ENCODE results near the gene BCKDK. TPM values are rescaled to one million over a fixed set of nuclear protein-coding genes. Genes with fewer than 3 reads are reported as not detected.

Gene BCKDK
- total and polyA plus RNA-seq, 2 of the 13 experiments (the other 11 are each of a cell fraction or from before 2014, with no cell fraction given), result 24.9 to 42.6 TPM

- TF ChIP-seq, protein P1, sequence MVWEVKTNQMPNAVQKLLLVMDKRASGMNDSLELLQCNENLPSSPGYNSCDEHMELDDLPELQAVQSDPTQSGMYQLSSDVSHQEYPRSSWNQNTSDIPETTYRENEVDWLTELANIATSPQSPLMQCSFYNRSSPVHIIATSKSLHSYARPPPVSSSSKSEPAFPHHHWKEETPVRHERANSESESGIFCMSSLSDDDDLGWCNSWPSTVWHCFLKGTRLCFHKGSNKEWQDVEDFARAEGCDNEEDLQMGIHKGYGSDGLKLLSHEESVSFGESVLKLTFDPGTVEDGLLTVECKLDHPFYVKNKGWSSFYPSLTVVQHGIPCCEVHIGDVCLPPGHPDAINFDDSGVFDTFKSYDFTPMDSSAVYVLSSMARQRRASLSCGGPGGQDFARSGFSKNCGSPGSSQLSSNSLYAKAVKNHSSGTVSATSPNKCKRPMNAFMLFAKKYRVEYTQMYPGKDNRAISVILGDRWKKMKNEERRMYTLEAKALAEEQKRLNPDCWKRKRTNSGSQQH (CRISPR knock-in tag; IDR thresholded peaks at IDR 0.05; ENCODE audit: low read depth), result peak; percentile 23; the same call in 1 of the 2 replicates
- TF ChIP-seq, protein P2, sequence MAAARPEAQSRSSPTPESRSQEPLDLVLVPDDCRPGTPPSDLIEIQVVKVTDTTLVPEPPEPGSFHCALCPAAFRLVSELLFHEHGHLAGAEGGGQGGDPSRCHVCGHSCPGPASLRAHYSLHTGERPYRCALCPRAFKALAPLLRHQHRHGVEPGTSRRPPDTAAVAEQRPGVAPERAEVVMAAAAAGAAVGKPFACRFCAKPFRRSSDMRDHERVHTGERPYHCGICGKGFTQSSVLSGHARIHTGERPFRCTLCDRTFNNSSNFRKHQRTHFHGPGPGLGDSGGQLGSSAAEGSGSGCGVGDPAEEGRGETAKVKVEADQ (CRISPR knock-in tag; IDR thresholded peaks at IDR 0.05; ENCODE audit: borderline replicate concordance), result peak; percentile 51; the same call in 1 of the 2 replicates
- TF ChIP-seq HMG20B (CRISPR knock-in tag; conservative IDR thresholded peaks at IDR 0.05) (no peak), CAMTA2 (CRISPR knock-in tag; IDR thresholded peaks at IDR 0.05; ENCODE audit: borderline replicate concordance) (peak; percentile 71; the same call in 1 of the 2 replicates), GATAD1 (CRISPR knock-in tag; IDR thresholded peaks at IDR 0.05) (peak; percentile 83), CTCF (CRISPR knock-in tag; IDR thresholded peaks at IDR 0.05) (peak; percentile 29; the same call in 1 of the 2 replicates), ZNF710 (CRISPR knock-in tag; IDR thresholded peaks at IDR 0.05; ENCODE audit: borderline replicate concordance) (no peak), MLX (CRISPR knock-in tag; IDR thresholded peaks at IDR 0.05) (peak; percentile 62; the same call in 1 of the 2 replicates), RARA (CRISPR knock-in tag; IDR thresholded peaks at IDR 0.05) (peak; percentile 45; the same call in 1 of the 2 replicates), ZZZ3 (CRISPR knock-in tag; IDR thresholded peaks at IDR 0.05; ENCODE audit: borderline replicate concordance) (peak; percentile 72; the same call in 1 of the 2 replicates), ZNF629 (CRISPR knock-in tag; conservative IDR thresholded peaks at IDR 0.05) (peak; percentile 68; the same call in 1 of the 2 replicates), GLI4 (CRISPR knock-in tag; IDR thresholded peaks at IDR 0.05; ENCODE audit: borderline replicate concordance) (no peak), STAT6 (CRISPR knock-in tag; IDR thresholded peaks at IDR 0.05; ENCODE audit: borderline replicate concordance) (no peak; the same call in 1 of the 2 replicates), TBX2 (CRISPR knock-in tag; IDR thresholded peaks at IDR 0.05; ENCODE audit: borderline replicate concordance) (peak; percentile 77; the same call in 1 of the 2 replicates)
- TF ChIP-seq, protein P3, sequence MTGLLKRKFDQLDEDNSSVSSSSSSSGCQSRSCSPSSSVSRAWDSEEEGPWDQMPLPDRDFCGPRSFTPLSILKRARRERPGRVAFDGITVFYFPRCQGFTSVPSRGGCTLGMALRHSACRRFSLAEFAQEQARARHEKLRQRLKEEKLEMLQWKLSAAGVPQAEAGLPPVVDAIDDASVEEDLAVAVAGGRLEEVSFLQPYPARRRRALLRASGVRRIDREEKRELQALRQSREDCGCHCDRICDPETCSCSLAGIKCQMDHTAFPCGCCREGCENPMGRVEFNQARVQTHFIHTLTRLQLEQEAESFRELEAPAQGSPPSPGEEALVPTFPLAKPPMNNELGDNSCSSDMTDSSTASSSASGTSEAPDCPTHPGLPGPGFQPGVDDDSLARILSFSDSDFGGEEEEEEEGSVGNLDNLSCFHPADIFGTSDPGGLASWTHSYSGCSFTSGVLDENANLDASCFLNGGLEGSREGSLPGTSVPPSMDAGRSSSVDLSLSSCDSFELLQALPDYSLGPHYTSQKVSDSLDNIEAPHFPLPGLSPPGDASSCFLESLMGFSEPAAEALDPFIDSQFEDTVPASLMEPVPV (CRISPR knock-in tag; IDR thresholded peaks at IDR 0.05), result peak; percentile 36; the same call in 1 of the 2 replicates
These were observed at the start of gene BCKDK (continued) for GRCh38 chr16:31108035-31108793.
